ENCODE results near the gene ZFYVE28. TPM values are rescaled to one million over a fixed set of nuclear protein-coding genes. Genes with fewer than 3 reads are reported as not detected.

ZFYVE28 gene
- total RNA-seq, 1 experiment from 2014 or later = 1.9 TPM

Other genes with a start within 250 kb of the ZFYVE28 start
- gene HAUS3, start 176.5 kb downstream of the ZFYVE28 start, total RNA-seq (2014; rRNA removed; shearing (Covaris generic)) = 7.6 and 11.0 TPM in 2 replicates
- 1.0 and 1.8 TPM in 2 replicates for gene POLN, start 176.5 kb downstream of the ZFYVE28 start, total RNA-seq (2014; rRNA removed; shearing (Covaris generic))
- 22.1 and 22.9 TPM in 2 replicates for gene MXD4, start 156.5 kb downstream of the ZFYVE28 start, total RNA-seq (2014; rRNA removed; shearing (Covaris generic))
- not detected in 2 replicates for gene CFAP99, start 310 bp upstream of the ZFYVE28 start, total RNA-seq (2014; rRNA removed; shearing (Covaris generic))
- 72.9 and 126 TPM in 2 replicates for gene RNF4, start 50.5 kb upstream of the ZFYVE28 start, total RNA-seq (2014; rRNA removed; shearing (Covaris generic))
- 8.9 and 9.6 TPM in 2 replicates for gene FAM193A, start 118.0 kb upstream of the ZFYVE28 start, total RNA-seq (2014; rRNA removed; shearing (Covaris generic))

Measured in H4 (cell line).